NOMO-1 treated with DMSO at 0.1 percent for 48 hours (cell line): Measurements from ENCODE around the gene NRIP3.

Experiments used
- DNase-seq: peaks from one replicate; lab custom pipeline; 2025; ENCODE audit not compliant: unreplicated experiment; lab: John Stamatoyannopoulos, UW

Gene NRIP3

GRCh38 chr11:9003573-9004182 is at the start of gene NRIP3:
Gene NRIP3, minus strand, starts transcription at chr11:9004001. Its CDS starts 66 bp downstream, at chr11:9003935.
- DNase-seq: peak; percentile 60

DNA sequence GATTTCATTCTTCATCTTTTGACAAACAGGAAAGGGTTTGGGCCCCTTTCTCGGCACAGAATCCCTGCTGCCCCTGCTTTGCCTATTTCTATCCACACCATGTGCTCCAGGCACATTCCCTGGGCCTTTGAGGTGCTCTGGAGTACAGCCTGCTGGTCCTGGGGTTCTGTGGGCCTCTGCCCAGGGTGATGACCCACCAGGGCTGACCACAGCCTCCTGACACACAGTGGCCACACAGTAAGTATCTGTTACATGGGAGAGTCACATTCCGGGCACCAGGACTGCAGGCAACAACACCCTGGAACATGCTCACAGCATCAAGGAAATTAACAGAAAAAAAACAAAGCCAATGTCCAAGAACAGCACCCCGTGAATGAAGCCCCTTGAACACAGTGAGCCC is 48.5 kb upstream of the NRIP3 start:
- DNase-seq: no peak

GRCh38 chr11:9049959-9050358 is 46.2 kb upstream of the NRIP3 start:
- no peak for DNase-seq

DNA sequence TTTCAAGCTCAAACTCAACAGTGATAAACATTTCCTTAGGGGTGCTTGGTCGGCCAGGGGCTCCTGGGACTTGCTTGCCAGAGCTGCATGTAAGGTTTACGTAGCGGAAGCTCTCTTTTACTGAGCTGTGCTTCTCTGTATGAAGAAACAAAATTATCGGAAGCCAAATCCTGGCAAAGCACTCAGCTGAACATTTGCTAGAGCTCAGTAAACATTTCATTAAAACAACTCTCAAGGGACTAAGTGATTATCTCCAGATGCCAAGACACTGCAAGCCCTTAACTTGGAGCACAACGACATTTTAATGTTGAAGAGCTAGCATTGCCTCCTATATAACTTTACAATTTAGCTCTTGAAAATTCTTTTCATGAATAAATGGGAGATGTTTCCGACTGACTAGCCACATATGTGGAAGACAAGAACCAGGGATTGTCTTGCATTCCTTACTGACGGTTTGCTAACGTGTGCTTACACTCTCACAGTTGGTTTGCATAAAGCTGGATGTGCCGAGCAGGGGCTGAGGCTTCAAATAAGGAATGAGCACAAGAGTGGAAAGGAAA is 44.2 kb upstream of the NRIP3 start:
- no peak for DNase-seq

- no peak for DNase-seq
Observed at GRCh38 chr11:9046481-9046880, 42.7 kb upstream of the NRIP3 start.

GRCh38 chr11:9042488-9042887 is 38.7 kb upstream of the NRIP3 start:
- no peak for DNase-seq

- no peak for DNase-seq
Observed at GRCh38 chr11:9041747-9042146, 37.9 kb upstream of the NRIP3 start.

- no peak for DNase-seq
Observed at GRCh38 chr11:9040410-9040809, 36.6 kb upstream of the NRIP3 start.

- DNase-seq: no peak
Observed at GRCh38 chr11:9039863-9040262, 36.1 kb upstream of the NRIP3 start.

DNA sequence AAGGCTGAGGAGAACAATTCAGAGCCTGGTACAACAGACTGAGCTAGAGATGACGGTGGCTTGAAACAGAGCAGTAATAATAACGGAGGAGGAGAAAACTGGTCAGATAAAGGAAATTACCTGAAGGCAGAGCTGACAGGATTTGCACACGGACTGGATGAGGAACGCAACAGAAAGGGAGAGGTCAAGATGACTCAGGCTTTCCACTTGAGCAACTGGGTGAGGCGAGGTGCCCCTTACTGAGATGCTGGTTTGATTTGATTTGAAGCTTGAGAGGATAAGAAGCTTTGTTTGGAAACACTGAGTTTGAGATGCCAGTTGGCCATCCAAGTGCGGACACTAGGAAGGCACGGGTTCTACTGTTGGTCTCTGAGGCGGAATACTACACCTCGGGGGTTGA is 35.4 kb upstream of the NRIP3 start:
- peak; percentile 51 for DNase-seq

DNA sequence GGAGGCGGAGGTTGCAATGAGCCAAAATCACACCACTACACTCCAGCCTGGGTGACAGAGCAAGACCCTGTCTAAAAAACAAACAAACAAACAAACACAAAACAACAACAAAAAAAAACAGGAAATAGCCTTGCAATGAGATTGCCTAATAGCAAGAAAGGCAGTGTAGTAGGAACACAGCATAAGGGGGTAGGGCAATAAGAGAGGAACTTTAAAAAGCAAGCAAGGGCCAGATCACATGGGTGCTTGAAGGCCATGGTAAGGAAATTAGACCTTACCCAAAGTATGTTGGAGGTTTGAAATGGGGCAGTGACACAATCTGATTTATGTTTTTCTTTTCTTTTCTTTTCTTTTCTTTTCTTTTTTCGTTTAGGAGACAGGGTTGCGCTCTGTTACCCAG is 34.7 kb upstream of the NRIP3 start:
- peak; percentile 70 for DNase-seq

DNA sequence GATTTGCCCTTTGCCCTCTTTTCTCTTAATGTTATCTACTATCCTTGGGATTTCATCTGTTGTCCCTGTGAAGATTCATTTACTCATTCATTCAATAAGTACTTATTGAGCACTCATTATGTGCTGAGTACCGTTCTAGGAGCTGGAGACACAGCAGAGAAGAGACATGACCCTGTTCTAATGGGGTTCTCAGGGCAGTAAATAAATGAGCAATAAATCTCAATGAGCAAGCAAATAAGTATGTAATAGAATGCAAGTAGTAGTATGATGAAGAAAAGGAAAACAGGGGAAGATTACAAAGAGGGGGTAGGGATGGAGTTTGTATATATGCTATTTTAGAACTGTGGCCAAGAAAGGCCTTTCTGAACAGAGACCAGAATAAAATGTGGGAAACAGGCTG is 34.2 kb upstream of the NRIP3 start:
- DNase-seq: no peak

- DNase-seq: no peak
Observed at GRCh38 chr11:9037046-9037780, 33.4 kb upstream of the NRIP3 start.

DNA sequence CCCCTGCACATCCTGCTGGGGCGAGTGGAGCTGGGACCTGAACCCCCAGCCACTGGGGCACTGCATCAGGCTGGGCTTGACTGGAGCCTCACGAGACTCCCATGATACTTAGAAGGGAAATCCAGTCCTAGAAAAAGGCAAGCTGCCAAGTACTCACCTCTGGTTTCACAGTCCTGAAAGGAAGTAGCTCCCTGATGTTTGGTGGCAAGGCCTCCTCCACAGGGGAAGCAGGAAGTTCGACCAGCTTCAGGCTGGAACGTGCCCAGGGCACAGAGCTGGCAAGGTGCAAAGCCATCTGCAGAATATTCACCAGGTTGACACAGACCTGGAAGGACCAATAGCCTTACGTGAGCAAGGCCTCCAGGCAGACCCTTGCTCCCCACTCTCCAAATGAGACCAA is 26.8 kb upstream of the NRIP3 start:
- DNase-seq: no peak

DNA sequence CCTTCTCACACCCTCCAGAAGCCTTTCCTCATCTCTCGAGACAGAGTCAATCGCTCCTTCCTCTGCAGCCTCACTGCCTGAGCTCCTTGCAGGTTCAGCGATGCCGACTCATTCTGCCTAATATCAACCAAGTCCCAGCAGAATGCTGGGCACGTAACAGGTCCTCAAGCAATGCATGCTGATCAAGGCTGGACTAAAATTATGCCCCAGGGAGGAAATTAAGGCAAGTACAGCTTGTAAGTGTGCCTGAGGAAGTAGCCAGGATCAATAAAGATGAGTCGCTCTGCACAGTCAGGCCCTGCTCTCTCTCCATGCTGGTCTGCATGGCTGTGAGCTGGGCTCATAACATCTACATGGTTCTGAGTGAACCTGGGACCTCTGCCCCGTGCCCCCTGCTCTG is 25.6 kb upstream of the NRIP3 start:
- no peak for DNase-seq

DNA sequence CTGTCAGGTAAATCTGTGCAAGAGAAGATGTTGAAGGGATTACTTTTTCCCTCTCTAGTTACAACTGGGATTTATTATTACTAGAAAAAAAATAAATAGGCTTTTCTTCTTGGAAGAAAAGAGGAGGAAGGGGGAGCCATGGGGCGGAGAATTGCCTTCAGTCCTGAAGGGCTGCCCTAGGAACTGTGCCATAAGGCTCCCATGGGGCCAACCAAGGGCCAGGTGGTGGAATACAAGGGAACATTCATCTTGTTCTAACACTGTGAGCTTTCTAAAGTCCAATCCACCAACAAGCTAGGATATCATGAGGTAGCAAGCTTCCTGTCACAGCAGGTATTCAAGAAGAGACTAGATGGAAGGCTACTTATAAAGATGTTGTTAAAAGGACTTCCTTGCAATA is 24.8 kb upstream of the NRIP3 start:
- DNase-seq: no peak

DNA sequence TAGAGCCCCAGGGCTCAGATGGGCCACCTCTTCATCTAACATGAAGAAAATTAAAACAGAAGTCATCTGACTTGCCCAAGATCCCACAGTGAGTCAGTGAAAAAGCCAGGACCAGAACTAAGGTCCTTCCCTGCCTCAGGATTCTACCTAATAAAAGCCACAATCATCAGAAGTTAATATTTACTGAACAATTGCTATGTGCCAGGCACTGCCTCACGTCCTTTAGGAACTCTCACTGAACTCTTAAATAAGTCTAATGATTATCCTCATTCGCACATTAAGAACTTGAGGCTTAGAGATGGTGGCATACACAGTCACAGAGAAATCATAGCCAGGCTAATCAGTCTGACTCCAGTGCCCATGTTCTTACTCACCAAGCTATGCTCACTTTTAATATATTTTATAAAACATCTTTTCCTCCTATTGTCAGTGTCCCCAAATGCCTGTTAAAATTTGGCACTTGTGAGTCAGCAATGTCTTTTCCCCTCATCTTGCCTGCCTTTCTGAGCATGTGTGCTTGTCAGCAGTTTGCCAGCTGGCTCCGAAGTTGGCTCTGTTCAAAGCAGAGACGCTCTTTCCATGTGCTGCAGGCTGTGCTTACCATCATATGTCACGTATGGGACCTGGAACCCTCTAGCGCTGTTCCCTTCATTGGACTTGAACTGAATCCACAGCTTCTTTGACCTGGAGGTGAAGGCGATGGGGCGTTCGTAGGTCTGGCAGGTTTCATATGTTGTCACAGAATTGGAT is 21.5 kb upstream of the NRIP3 start:
- DNase-seq: no peak

- no peak for DNase-seq
Observed at GRCh38 chr11:9022961-9023680, 19.3 kb upstream of the NRIP3 start.

- no peak for DNase-seq
Observed at GRCh38 chr11:9020916-9021315, 17.1 kb upstream of the NRIP3 start.

GRCh38 chr11:9019861-9020260 is 16.1 kb upstream of the NRIP3 start:
- no peak for DNase-seq

DNA sequence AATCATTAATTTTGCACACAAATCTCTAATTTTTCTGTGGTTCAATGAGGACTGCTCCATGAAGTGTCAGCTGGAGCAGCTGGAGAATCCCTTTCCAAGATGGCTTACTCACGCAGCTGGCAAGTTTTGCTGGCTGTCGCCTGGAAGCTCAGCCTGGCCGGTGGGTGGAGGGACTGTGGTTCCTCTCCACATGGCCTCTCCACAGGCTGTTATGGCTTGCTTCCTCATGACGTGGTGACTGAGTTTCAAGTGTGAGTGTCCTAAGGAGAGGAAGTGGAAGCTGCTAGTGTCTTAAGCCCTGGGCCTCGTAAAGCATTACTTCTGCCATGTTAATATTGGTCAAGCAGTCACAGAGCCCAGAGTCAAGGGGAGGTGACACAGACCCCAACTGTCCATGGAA is 14.0 kb upstream of the NRIP3 start:
- peak; percentile 92 for DNase-seq
